NCI-H524 (cell line): ENCODE measurements around the gene TACC2.
"Not testable (repeated sequence)": the region's sequence is repeated elsewhere in the genome, so short reads cannot be mapped to it uniquely, and the experiment has no call there.

Experiments
- DNase-seq, 2 experiments: peaks; one replicate each; lab custom pipeline; 2025; lab: John Stamatoyannopoulos, UW

The TACC2 gene

DNA sequence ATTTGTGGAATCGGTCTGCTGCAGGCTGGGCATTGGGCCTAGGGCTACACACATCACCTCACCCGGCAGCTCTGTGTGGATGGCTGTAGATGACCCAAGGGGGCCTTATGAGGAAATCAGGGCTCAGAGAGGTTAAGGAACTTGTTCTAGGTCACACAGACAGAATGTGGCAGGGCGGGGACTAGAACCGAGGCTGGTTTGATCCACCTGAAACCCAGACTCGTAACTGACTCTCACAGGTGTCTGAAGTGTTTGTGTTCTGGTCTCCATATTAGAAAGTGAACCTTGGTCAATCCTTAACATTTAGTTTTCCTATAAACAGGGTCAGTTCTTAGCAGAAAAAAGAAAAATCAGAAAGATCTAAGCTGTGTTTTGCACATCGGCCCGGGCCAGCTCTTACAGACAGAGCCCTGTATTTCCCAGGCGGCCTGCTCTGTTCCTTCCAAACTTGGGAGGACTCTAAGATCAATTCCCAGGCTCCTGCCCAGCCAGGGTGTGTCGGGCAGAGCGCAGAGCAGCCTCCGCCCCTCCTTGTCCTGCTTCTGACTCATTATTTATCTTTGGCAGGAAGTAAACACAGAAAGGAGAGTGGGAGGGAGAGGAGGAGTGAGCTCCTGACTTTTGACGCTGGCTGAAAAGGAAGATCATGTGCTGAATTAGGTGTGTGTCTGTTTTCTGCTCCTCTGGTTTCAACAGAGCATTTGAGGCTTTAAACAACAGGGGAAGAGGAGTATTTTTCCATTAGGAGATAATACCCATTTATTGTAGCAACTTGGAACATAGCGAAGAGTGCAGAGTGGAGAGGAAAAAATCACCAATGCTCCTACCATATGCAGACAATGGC is 74.1 kb downstream of the TACC2 start:
- DNase-seq = no peak

DNA sequence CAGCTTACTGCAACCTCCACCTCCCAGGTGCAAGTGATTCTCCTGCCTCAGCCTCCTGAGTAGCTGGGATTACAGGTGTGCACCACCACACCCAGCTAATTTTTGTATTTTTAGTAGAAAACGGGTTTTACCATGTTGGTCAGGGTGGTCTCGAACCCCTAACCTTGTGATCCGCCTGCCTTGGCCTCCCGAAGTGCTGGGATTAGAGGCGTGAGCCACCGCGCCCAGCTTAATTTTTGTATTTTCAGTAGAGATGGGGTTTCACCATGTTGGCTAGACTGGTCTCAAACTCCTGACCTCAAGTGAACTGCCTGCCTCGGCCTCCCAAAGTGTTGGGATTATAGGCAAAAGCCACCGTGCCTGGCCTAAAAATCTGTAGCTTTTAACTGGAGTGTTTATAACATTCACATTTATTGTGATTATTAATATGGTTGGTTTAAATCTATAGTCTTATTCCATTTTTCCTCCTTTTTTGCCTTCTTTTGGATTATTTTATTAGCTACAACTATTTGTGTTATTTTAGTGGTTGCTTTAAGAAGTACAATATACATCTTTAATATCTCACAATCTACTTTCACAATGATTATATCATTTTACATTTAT is 77.5 kb downstream of the TACC2 start:
- not testable (repeated sequence) for DNase-seq

DNA sequence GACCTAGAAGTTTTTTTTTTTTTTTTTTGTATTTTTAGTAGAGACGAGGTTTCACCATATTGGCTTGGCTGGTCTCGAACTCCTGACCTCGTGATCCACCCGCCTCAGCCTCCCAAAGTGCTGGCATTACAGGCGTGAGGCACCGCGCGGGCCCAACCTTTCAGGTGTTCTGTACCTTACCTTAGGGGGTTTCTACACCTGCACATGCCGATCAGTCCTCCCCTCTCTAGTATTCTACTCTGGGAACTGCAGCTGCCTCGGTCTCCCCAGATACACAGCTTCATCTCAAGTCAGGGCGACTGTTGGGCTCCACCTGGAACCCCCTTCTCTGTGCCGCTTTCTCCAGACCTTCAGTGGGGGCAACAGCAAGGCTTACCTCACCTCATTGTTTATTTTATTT is 79.9 kb downstream of the TACC2 start:
- DNase-seq = no peak

DNA sequence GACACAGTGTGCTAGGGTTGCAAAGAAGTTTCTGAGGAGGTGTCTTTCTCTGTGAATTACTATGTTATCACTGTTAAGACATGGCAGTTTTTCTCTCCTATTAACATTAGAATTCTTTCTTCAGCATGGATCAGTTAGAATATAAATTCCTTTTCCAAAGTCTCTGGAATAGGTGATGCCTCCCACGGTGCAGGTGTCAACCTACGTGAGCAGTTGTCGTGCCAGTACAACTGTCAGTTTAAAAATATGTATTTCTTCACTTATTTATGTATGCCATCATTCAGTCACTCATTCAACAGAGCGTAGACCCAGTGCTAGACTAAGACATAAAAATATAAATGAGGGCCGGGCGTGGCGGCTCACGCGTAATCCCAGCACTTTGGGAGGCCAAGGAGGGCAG is 83.5 kb downstream of the TACC2 start:
- DNase-seq = no peak

DNA sequence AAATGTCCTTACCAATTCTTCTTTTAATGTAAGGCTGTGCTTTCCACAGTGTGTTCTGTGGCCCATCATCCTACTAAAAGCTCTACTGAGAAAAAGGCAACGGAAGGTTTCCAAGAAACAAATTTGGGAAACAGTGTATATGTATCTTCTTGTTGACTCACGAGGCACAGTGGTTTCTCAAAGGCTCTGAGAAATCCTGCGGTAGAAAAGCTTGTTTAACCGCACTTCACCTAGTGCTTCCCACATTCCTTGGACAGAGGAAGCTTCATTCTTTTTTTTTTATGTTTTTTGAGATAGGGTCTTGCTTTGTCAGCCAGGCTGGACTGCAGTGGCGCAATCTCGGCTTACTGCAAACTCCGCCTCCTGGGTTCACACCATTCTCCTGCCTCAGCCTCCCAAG is 84.5 kb downstream of the TACC2 start:
- DNase-seq = no peak

DNA sequence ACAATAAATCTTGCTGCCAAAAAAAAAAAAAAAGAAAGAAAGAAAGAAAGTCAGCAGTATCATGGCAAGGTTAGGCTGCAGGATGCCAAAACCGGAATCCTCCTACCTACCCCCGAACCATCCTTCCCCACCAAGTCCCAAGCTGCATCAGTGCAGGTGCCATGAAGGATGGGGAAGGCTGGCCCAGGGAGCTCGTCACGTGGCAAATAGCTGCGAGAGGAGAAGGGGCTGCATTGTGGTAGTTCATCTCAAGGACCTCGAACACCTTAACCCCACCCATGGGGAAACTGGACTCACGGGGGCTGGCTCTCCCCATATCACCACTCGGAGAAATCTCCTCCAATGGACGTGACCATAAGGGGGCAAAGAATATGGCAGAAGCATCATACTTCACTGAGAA is 86.2 kb downstream of the TACC2 start:
- no peak for DNase-seq

DNA sequence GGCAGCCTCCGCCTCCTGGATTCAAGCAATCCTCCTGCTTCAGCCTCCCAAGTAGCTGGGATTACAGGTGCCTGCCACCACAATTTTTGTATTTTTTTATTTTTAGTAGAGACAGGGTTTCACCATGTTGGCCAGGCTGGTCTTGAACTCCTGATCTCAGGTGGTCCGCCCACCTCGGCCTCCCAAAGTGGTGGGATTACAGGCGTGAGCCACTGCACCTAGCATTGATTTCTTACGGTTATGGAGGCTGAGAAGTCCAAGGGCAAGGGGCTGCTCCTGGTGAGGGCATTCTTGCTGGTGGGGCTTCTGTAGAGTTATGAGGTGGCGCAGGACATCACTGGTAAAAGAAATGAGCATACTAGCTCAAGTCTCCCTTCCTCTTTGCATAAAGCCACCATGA is 86.9 kb downstream of the TACC2 start:
- not testable (repeated sequence) for DNase-seq

DNA sequence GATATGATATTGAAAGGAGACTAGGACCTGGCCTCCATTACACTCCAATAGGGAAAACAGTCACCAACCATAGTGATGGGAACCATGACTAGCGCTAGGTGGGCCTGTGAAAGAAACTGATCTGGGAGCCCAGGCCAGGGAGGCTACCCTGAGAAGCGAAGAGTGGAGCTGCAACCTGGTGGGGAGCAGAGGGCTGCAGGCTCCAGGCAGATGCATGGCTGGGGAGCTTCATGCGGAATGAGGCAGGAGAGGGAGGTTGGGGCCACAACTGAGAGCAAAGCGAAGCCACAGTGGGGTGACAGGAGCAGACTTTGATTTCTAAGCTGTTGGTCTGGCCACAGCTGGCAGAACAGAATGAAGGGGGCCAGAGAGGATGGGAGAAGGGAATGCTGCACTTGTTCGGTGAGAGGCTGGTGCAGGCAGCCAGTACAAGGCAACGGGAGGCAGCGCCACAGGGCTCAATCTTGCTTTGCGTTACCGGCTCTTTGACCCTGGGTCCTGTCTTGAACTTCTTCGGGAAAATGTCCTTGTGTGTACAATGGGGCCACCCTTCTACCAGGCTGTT is 88.4 kb downstream of the TACC2 start:
- no peak for DNase-seq

DNA sequence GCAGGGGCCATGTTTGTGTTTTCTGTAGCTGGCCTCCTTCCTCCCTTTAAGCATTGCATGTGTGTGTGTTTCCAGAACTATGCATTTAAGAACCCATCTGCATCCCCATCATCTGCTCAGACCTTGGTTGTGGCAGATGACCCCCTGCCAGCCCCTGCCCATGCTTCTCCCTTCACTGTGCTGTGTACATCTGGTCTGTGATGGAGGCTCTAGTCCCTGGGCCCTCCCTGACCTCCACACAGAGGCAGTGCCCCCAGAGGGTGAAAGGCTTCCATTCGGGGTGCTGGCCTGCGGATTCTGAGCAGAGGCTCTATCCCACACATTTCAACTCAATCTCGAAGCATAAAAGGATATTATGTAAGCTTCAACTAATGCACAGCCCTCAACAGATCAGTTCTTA is 89.4 kb downstream of the TACC2 start:
- peak in 1 of 2 experiments; percentile 0 for DNase-seq

DNA sequence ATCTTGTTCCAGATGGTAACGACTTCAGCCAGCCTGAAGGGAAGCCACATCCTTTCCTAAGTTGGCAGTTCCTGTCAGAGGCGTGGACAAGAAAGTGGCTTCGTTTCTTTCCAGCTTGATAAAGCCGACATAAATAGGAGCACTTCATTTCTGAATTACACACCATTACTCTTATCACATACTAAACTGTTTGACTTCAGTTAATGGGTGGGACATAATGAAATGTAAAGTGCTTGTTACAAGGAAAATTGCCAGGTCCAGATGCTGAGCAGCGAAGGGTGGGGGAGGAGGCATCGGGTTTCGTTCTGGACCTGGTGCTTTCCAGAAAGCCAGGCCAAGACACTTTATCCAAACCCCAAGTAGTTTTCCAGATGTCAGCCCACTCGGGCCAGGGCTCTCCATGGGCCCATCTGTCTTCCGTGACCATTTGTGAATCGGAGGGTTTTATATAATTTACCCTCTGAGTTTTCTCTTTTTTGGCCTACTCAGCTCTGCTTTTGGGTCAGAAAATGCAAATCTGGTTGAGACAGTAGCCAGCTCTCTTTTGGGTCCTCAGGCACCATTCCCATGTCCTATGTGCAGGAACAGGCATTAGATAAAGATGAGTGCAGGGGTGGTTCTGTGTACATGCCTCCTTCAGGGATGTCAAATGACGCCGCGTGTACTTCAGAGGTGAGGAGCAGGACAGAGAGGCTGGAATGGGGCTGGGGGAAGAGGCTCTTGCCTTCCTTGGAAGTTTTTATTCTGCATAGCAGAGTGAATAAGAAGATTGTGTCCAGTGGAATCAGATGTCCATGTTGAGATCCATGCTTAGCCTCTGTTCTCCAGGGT is 90.2 kb downstream of the TACC2 start:
- DNase-seq = peak; percentile 54 to 77

DNA sequence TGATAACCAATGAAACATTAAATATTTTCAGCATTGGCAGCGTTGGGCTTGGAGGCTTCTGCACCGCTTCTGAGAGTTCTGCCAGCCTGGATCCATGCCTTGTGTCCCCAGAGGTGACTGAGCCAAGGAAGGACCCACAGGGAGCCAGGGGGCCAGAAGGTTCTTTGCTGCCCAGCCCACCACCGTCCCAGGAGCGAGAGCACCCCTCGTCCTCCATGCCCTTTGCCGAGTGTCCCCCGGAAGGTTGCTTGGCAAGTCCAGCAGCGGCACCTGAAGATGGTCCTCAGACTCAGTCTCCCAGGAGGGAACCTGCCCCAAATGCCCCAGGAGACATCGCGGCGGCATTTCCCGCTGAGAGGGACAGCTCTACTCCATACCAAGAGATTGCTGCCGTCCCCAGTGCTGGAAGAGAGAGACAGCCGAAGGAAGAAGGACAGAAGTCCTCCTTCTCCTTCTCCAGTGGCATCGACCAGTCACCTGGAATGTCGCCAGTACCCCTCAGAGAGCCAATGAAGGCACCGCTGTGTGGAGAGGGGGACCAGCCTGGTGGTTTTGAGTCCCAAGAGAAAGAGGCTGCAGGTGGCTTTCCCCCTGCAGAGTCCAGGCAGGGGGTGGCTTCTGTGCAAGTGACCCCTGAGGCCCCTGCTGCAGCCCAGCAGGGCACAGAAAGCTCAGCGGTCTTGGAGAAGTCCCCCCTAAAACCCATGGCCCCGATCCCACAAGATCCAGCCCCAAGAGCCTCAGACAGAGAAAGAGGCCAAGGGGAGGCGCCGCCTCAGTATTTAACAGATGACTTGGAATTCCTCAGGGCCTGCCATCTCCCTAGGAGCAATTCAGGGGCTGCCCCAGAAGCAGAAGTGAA is 93.9 kb downstream of the TACC2 start:
- DNase-seq = no peak

DNA sequence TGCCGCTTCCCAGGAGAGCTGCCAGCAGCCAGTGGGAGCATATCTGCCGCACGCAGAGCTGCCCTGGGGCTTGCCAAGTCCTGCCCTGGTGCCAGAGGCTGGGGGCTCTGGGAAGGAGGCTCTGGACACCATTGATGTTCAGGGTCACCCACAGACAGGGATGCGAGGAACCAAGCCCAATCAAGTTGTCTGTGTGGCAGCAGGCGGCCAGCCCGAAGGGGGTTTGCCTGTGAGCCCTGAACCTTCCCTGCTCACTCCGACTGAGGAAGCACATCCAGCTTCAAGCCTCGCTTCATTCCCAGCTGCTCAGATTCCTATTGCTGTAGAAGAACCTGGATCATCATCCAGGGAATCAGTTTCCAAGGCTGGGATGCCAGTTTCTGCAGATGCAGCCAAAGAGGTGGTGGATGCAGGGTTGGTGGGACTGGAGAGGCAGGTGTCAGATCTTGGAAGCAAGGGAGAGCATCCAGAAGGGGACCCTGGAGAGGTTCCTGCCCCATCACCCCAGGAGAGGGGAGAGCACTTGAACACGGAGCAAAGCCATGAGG is 94.6 kb downstream of the TACC2 start:
- no peak for DNase-seq

DNA sequence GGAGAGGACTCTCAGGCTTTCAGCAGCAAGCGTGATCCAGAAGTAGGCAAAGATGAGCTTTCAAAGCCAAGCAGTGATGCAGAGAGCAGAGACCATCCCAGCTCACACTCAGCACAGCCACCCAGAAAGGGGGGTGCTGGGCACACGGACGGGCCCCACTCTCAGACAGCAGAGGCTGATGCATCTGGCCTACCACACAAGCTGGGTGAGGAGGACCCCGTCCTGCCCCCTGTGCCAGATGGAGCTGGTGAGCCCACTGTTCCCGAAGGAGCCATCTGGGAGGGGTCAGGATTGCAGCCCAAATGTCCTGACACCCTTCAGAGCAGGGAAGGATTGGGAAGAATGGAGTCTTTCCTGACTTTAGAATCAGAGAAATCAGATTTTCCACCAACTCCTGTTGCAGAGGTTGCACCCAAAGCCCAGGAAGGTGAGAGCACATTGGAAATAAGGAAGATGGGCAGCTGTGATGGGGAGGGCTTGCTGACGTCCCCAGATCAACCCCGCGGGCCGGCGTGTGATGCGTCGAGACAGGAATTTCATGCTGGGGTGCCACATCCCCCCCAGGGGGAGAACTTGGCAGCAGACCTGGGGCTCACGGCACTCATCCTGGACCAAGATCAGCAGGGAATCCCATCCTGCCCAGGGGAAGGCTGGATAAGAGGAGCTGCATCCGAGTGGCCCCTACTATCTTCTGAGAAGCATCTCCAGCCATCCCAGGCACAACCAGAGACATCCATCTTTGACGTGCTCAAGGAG is 95.5 kb downstream of the TACC2 start:
- no peak for DNase-seq

DNA sequence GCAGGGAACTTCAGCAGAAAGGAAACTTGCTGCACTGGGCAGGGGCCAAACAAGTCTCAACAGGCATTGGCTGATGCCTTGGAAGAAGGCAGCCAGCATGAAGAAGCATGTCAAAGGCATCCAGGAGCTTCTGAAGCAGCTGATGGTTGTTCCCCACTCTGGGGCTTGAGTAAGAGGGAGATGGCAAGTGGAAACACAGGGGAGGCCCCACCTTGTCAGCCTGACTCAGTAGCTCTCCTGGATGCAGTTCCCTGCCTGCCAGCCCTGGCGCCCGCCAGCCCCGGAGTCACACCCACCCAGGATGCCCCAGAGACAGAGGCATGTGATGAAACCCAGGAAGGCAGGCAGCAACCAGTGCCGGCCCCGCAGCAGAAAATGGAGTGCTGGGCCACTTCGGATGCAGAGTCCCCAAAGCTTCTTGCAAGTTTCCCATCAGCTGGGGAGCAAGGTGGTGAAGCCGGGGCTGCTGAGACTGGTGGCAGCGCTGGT is 96.5 kb downstream of the TACC2 start:
- no peak for DNase-seq

DNA sequence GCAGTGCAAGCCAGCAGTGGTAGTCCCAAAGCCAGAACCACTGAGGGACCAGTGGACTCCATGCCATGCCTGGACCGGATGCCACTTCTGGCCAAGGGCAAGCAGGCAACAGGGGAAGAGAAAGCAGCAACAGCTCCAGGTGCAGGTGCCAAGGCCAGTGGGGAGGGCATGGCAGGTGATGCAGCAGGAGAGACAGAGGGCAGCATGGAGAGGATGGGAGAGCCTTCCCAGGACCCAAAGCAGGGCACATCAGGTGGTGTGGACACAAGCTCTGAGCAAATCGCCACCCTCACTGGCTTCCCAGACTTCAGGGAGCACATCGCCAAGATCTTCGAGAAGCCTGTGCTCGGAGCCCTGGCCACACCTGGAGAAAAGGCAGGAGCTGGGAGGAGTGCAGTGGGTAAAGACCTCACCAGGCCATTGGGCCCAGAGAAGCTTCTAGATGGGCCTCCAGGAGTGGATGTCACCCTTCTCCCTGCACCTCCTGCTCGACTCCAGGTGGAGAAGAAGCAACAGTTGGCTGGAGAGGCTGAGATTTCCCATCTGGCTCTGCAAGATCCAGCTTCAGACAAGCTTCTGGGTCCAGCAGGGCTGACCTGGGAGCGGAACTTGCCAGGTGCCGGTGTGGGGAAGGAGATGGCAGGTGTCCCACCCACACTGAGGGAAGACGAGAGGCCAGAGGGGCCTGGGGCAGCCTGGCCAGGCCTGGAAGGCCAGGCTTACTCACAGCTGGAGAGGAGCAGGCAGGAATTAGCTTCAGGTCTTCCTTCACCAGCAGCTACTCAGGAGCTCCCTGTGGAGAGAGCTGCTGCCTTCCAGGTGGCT is 97.7 kb downstream of the TACC2 start:
- no peak for DNase-seq

DNA sequence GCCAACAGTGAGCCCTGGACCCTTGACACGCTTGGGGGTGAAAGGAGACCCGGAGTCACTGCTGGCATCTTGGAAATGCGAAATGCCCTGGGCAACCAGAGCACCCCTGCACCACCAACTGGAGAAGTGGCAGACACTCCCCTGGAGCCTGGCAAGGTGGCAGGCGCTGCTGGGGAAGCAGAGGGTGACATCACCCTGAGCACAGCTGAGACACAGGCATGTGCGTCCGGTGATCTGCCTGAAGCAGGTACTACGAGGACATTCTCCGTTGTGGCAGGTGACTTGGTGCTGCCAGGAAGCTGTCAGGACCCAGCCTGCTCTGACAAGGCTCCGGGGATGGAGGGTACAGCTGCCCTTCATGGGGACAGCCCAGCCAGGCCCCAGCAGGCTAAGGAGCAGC is 98.5 kb downstream of the TACC2 start:
- DNase-seq = no peak

DNA sequence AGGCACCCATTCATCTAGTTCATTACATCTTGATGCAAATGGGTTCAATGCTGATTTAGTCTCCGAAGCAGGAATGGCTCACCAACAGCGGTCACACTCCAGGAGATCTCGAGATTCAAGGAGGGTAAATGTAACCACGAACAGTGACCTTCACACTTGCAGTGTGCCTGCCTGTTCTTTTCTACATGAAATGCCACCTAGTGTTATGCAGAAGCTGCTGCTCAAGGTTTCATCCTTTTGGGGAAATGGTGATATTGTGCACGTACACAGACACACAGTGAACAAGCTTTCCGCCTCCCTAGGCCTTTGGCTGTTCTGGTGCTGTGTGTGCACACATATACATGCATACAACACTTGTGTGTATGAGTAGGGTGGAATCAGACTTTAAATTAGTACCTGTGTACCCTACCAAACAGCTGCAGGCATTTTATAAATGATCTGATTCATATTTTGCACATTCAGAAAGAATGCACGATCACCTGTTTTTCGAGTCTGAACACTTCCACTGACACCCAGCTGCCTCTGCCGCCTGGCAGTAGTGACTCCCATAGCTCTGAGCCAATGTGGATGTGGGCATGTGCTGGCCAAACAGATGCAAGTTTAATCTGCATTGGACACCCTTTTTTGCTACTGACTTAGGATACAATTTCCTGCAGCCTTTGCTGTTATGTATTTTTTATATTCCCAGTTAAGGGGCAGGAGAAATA is 100.5 kb downstream of the TACC2 start:
- no peak for DNase-seq

DNA sequence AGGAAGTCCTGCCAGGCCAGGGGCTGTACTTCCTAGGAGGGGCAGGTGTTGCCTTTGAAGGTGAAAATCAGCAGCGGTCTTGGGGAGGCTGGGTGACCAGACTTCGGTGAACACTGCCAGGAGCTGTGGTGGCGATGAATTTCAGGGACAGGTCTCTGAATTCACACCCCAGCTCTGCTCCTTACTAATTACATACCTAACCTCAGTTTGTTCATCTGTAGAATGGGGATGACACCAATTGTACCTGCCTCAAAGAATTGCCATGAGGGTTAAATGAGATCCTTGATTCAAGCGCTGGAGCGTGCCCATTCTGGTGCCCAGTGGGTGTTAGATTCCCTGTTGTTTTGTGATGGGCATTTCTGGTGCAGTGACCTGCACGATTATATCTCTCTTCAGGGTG is 102.8 kb downstream of the TACC2 start:
- no peak for DNase-seq

DNA sequence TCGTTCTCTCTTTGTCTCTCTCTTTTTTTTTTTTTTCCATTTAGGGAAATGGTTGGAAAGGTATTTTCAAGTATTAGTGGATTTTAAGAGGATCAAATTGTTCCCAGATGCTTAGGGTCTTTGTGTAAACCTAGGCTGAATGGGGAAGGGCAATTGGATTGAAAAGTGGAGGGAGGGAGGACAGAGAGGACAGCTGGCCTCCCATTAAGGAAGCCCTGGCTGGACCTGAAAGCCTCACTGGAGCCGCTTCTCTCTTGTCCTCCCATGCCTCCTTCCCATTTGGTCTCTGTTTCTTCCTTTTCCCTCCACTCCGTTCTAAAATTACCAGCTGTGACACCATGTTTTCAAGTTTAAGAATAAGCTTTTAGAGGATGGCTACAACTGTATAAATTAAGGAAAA is 104.1 kb downstream of the TACC2 start:
- peak in 1 of 2 experiments; percentile 44 for DNase-seq
